ENCODE results near the gene HMGCLL1.

HMGCLL1 gene

GRCh38 chr6:55531496-55531895 is 47.5 kb downstream of the HMGCLL1 start:
- Histone ChIP-seq H4K20me1 (ENCODE audit: insufficient read depth, low read length, poor library complexity, severe bottlenecking) (no peaks in the 10 kb centered on the region), H3K9ac (ENCODE audit: low read depth, low read length, poor library complexity, severe bottlenecking) (no peak overlapping the region), H3K4me1 (ENCODE audit: insufficient read depth, low read length, poor library complexity, severe bottlenecking) (no peaks in the 10 kb centered on the region), H3K4me2 (ENCODE audit: low read depth, low read length, poor library complexity, severe bottlenecking) (no peak overlapping the region), H3K27me3 (ENCODE audit: insufficient read depth, low read length, poor library complexity, severe bottlenecking) (no peaks in the 10 kb centered on the region), H3K79me2 (ENCODE audit: insufficient read depth, low read length) (no peaks in the 10 kb centered on the region), H3K9me3 (ENCODE audit: insufficient read depth, low read depth, low read length) (no peaks in the 10 kb centered on the region), H3K36me3 (ENCODE audit: insufficient read depth, low read length) (no peaks in the 10 kb centered on the region), H3F3A (ENCODE audit: low read depth) (no peaks in the 10 kb centered on the region), H2AFZ (ENCODE audit: low read length) (no peak overlapping the region), H3K9me2 (replicated peaks; ENCODE audit: low read depth, low read length) (no peaks in the 10 kb centered on the region), H3K4me3 (ENCODE audit: low read length, poor library complexity, severe bottlenecking) (no peak overlapping the region)
- TF ChIP-seq CTCF (conservative IDR thresholded peaks at IDR 0.05; ENCODE audit: low read length) (no peak), EZH2phosphoT487 (IDR thresholded peaks at IDR 0.05; ENCODE audit: borderline replicate concordance) (no peak)

DNA sequence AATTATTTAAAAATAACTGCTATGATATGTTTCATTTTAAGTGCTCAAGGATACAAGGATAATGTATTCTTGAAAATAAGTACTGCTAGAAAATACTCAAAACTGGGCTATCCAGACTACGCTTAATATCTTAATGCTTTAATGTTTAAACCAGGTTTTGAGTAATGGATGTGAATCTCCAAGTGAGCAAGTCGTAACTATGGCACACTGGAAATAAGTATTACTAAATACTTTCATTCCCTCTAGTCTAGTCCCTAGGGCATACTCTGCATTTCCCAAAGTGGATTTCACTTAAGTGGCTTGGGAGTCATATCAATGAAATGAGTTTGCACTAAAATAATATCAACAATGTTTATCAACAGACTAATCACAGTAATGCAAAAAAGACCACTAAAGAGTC is 48.1 kb downstream of the HMGCLL1 start:
- Histone ChIP-seq H3K4me3 (ENCODE audit: low read length, poor library complexity, severe bottlenecking) (no peak overlapping the region), H3K9me2 (replicated peaks; ENCODE audit: low read depth, low read length) (no peaks in the 10 kb centered on the region), H3K79me2 (ENCODE audit: insufficient read depth, low read length) (no peaks in the 10 kb centered on the region), H3K27me3 (ENCODE audit: insufficient read depth, low read length, poor library complexity, severe bottlenecking) (no peaks in the 10 kb centered on the region), H2AFZ (ENCODE audit: low read length) (no peak overlapping the region), H3F3A (ENCODE audit: low read depth) (no peaks in the 10 kb centered on the region), H3K9me3 (ENCODE audit: insufficient read depth, low read depth, low read length) (no peaks in the 10 kb centered on the region), H3K4me2 (ENCODE audit: low read depth, low read length, poor library complexity, severe bottlenecking) (no peak overlapping the region), H3K4me1 (ENCODE audit: insufficient read depth, low read length, poor library complexity, severe bottlenecking) (no peaks in the 10 kb centered on the region), H3K9ac (ENCODE audit: low read depth, low read length, poor library complexity, severe bottlenecking) (no peak overlapping the region), H3K36me3 (ENCODE audit: insufficient read depth, low read length) (no peaks in the 10 kb centered on the region), H4K20me1 (ENCODE audit: insufficient read depth, low read length, poor library complexity, severe bottlenecking) (no peaks in the 10 kb centered on the region)
- TF ChIP-seq EZH2phosphoT487 (IDR thresholded peaks at IDR 0.05; ENCODE audit: borderline replicate concordance), result no peak

- TF ChIP-seq EZH2phosphoT487 (IDR thresholded peaks at IDR 0.05; ENCODE audit: borderline replicate concordance) (no peak), CTCF (conservative IDR thresholded peaks at IDR 0.05; ENCODE audit: low read length) (peak; percentile 67)
- H2AFZ ChIP-seq (ENCODE audit: low read length), result no peak overlapping the region
Measured at GRCh38 chr6:55528624-55529023, 50.4 kb downstream of the HMGCLL1 start.

GRCh38 chr6:55524441-55524840 is 54.6 kb downstream of the HMGCLL1 start:
- H3K9me2 ChIP-seq (replicated peaks; ENCODE audit: low read depth, low read length), result no peaks in the 10 kb centered on the region
- no peaks in the 10 kb centered on the region for H3K9me3 ChIP-seq (ENCODE audit: insufficient read depth, low read depth, low read length)
- no peaks in the 10 kb centered on the region for H4K20me1 ChIP-seq (ENCODE audit: insufficient read depth, low read length, poor library complexity, severe bottlenecking)
- no peak overlapping the region for H3K4me2 ChIP-seq (ENCODE audit: low read depth, low read length, poor library complexity, severe bottlenecking)
- no peaks in the 10 kb centered on the region for H3K79me2 ChIP-seq (ENCODE audit: insufficient read depth, low read length)
- H3K4me3 ChIP-seq (ENCODE audit: low read length, poor library complexity, severe bottlenecking), result no peak overlapping the region
- no peaks in the 10 kb centered on the region for H3K27me3 ChIP-seq (ENCODE audit: insufficient read depth, low read length, poor library complexity, severe bottlenecking)
- no peaks in the 10 kb centered on the region for H3K4me1 ChIP-seq (ENCODE audit: insufficient read depth, low read length, poor library complexity, severe bottlenecking)
- H3K36me3 ChIP-seq (ENCODE audit: insufficient read depth, low read length), result no peaks in the 10 kb centered on the region
- no peaks in the 10 kb centered on the region for H3F3A ChIP-seq (ENCODE audit: low read depth)
- no peak overlapping the region for H2AFZ ChIP-seq (ENCODE audit: low read length)
- H3K9ac ChIP-seq (ENCODE audit: low read depth, low read length, poor library complexity, severe bottlenecking), result no peak overlapping the region
- no peak for TF ChIP-seq CTCF (conservative IDR thresholded peaks at IDR 0.05; ENCODE audit: low read length)
- no peak for TF ChIP-seq EZH2phosphoT487 (IDR thresholded peaks at IDR 0.05; ENCODE audit: borderline replicate concordance)

More at GRCh38 chr6:55528624-55529023, 50.4 kb downstream of the HMGCLL1 start:
- H3K27me3 ChIP-seq (ENCODE audit: insufficient read depth, low read length, poor library complexity, severe bottlenecking), result no peaks in the 10 kb centered on the region
- no peaks in the 10 kb centered on the region for H3K9me3 ChIP-seq (ENCODE audit: insufficient read depth, low read depth, low read length)
- H4K20me1 ChIP-seq (ENCODE audit: insufficient read depth, low read length, poor library complexity, severe bottlenecking), result no peaks in the 10 kb centered on the region
- no peak overlapping the region for H3K4me3 ChIP-seq (ENCODE audit: low read length, poor library complexity, severe bottlenecking)
- H3K9ac ChIP-seq (ENCODE audit: low read depth, low read length, poor library complexity, severe bottlenecking), result no peak overlapping the region
- no peaks in the 10 kb centered on the region for H3K9me2 ChIP-seq (replicated peaks; ENCODE audit: low read depth, low read length)
- no peaks in the 10 kb centered on the region for H3K36me3 ChIP-seq (ENCODE audit: insufficient read depth, low read length)
- H3K4me1 ChIP-seq (ENCODE audit: insufficient read depth, low read length, poor library complexity, severe bottlenecking), result no peaks in the 10 kb centered on the region
- no peaks in the 10 kb centered on the region for H3F3A ChIP-seq (ENCODE audit: low read depth)
- H3K79me2 ChIP-seq (ENCODE audit: insufficient read depth, low read length), result no peaks in the 10 kb centered on the region
- H3K4me2 ChIP-seq (ENCODE audit: low read depth, low read length, poor library complexity, severe bottlenecking), result no peak overlapping the region

Measured in Loucy (cell line).